HepG2 (cell line): ENCODE measurements around the gene TROAP. TPM values are rescaled to one million over a fixed set of nuclear protein-coding genes. Genes with fewer than 3 reads are reported as not detected.

Experiments used
- ARHGAP35 ChIP-seq: sonication (generic); formaldehyde crosslinking; IDR thresholded peaks from 2 replicates; pipeline ENCODE4 v1.9.0; 2022; ENCODE audit warnings: mild to moderate bottlenecking, inconsistent platforms, moderate library complexity, missing genetic modification reagents, borderline replicate concordance
- ETV5 ChIP-seq: IDR thresholded peaks from 2 replicates; pipeline ENCODE4 v1.6.1; 2018; ENCODE audit warnings: missing biosample characterization, missing genetic modification reagents, inconsistent platforms, borderline replicate concordance
- FOXA3 ChIP-seq: IDR thresholded peaks from 2 replicates; pipeline ENCODE4 v1.6.1; 2016; ENCODE audit warnings: missing genetic modification reagents, missing compliant biosample characterization
- GATAD1 ChIP-seq: IDR thresholded peaks from 2 replicates; pipeline ENCODE4 v1.6.1; 2016; ENCODE audit warnings: missing genetic modification reagents, missing compliant biosample characterization
- JARID2 ChIP-seq: sonication (generic); formaldehyde crosslinking; IDR thresholded peaks from 2 replicates; pipeline ENCODE4 v1.8.1; 2023; ENCODE audit warnings: missing genetic modification reagents, inconsistent platforms; ENCODE audit not compliant: insufficient replicate concordance
- KAT8 ChIP-seq: IDR thresholded peaks from 2 replicates; pipeline ENCODE4 v1.6.1; 2016; ENCODE audit warnings: missing genetic modification reagents, missing compliant biosample characterization
- NPAS2 ChIP-seq: sonication (generic); formaldehyde crosslinking; IDR thresholded peaks from 2 replicates; pipeline ENCODE4 v1.8.0; 2022; ENCODE audit warnings: mild to moderate bottlenecking, missing genetic modification reagents, borderline replicate concordance
- NR1H2 ChIP-seq: sonication (generic); formaldehyde crosslinking; IDR thresholded peaks from 2 replicates; pipeline ENCODE4 v1.8.1; 2022; ENCODE audit warnings: low read depth, missing genetic modification reagents, borderline replicate concordance
- POLR2AphosphoS2 ChIP-seq: IDR thresholded peaks from 2 replicates; pipeline ENCODE4 v1.6.1; 2011; ENCODE audit warnings: low read depth, low read length, improper control_type of control experiment
- SRSF4 ChIP-seq: fragments of 200-400 bp; formaldehyde crosslinking; IDR thresholded peaks from one replicate; pipeline ENCODE4 v1.6.1; 2018; ENCODE audit warnings: mild to moderate bottlenecking, low read depth, low read length, moderate library complexity; ENCODE audit not compliant: poor library complexity, severe bottlenecking
- STAT5B ChIP-seq: sonication (generic); formaldehyde crosslinking; IDR thresholded peaks from 2 replicates; pipeline ENCODE4 v1.4.0; 2020; ENCODE audit warnings: missing genetic modification reagents
- ZFP36 ChIP-seq: fragments of 150-350 bp; IDR thresholded peaks from 2 replicates; pipeline ENCODE4 v1.6.1; 2018; ENCODE audit warnings: borderline replicate concordance, low read length, low read depth; ENCODE audit not compliant: partially characterized antibody
- ZNF451 ChIP-seq: sonication (generic); formaldehyde crosslinking; IDR thresholded peaks from 2 replicates; pipeline ENCODE4 v1.5.0; 2020; ENCODE audit warnings: mild to moderate bottlenecking, missing genetic modification reagents
- ZNF589 ChIP-seq: sonication (generic); formaldehyde crosslinking; conservative IDR thresholded peaks from 2 replicates; pipeline ENCODE4 v1.8.0; 2022; ENCODE audit warnings: mild to moderate bottlenecking, moderate library complexity, missing genetic modification reagents
- ZSCAN22 ChIP-seq: sonication (generic); formaldehyde crosslinking; IDR thresholded peaks from 2 replicates; pipeline ENCODE4 v1.4.0; 2020; ENCODE audit warnings: mild to moderate bottlenecking, missing genetic modification reagents
- polyA plus RNA-seq, 8 experiments: library from polyadenylated mRNA; depleted of rRNA in 3 of 8; stranded (reverse) in 7 of 8; unstranded in 1 of 8; fragments of >200 nt; fragmentation: Illumina TruSeq in 4 of 8; extraction: Trizol in 4 of 8; gene quantifications; 2 replicates each; pipeline versions ENCODE4 v1.2.1 to v1.2.3, GENCODE V29; 2011 to 2016; ENCODE audit warnings: low read depth in 4 of 8, missing spikeins in 1 of 8, mixed read lengths in 1 of 8; ENCODE audit not compliant: insufficient read depth in 1 of 8
- total RNA-seq, 5 experiments: library from RNA; depleted of rRNA; stranded (reverse); fragments of >200 nt; fragmentation: Illumina TruSeq; extraction: Trizol; gene quantifications; 2 replicates each; pipeline ENCODE4 v1.2.3, GENCODE V29; 2016; ENCODE audit warnings: low read depth in 1 of 5
- TF ChIP-seq, protein P1 (sequence below): sonication (generic); formaldehyde crosslinking; IDR thresholded peaks from 2 replicates; pipeline ENCODE4 v1.5.0; 2020; ENCODE audit warnings: mild to moderate bottlenecking, missing genetic modification reagents
- TF ChIP-seq, protein P2 (sequence below): sonication (generic); formaldehyde crosslinking; IDR thresholded peaks from 2 replicates; pipeline ENCODE4 v1.5.0; 2020; ENCODE audit warnings: mild to moderate bottlenecking, low read depth, missing genetic modification reagents, borderline replicate concordance
- TF ChIP-seq, protein P3 (sequence below): sonication (generic); formaldehyde crosslinking; IDR thresholded peaks from 2 replicates; pipeline ENCODE4 v1.4.0; 2020; ENCODE audit warnings: missing genetic modification reagents

Gene TROAP
- total and polyA plus RNA-seq, 2 of the 13 experiments (the other 11 are each of a cell fraction or from before 2014, with no cell fraction given), result 22.5 to 30.9 TPM

DNA sequence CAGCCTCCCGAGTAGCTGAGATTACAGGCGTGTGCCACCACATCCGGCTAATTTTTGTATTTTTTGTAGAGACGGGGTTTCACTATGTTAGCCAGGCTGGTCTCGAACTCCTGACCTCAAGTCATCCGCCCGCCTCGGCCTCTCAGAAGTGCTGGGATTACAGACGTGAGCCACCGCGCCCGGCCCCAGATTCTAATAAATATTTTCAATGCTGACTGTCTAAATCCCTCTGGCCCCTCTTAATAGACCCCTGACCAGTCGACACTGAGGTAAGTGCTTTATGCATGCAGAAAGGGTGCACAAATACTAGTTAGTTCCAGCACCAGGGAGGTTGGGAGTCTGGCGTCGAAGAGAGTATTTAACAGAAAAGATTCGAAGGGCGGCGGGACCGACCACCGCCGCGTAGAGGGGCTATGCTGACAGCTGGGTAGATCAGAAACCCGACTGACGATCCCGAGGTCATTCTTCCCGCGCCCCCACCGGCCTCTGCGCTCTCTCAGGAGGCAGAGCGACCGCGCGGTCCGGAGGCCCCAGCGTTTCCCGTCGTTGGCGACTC, 43.1 kb downstream of the TROAP start (continued):
- TF ChIP-seq ZNF589 (CRISPR knock-in tag) (no peak), POLR2AphosphoS2 (no peak), ZSCAN22 (no peak), ARHGAP35 (CRISPR knock-in tag) (no peak), NPAS2 (CRISPR knock-in tag) (no peak), SRSF4 (no peak), KAT8 (CRISPR knock-in tag) (no peak), FOXA3 (CRISPR knock-in tag) (no peak), NR1H2 (CRISPR knock-in tag) (no peak), JARID2 (CRISPR knock-in tag) (no peak), ZFP36 (no peak), GATAD1 (CRISPR knock-in tag) (no peak), ZNF451 (no peak), STAT5B (CRISPR knock-in tag) (no peak), ETV5 (CRISPR knock-in tag) (no peak)
- TF ChIP-seq, protein P1, sequence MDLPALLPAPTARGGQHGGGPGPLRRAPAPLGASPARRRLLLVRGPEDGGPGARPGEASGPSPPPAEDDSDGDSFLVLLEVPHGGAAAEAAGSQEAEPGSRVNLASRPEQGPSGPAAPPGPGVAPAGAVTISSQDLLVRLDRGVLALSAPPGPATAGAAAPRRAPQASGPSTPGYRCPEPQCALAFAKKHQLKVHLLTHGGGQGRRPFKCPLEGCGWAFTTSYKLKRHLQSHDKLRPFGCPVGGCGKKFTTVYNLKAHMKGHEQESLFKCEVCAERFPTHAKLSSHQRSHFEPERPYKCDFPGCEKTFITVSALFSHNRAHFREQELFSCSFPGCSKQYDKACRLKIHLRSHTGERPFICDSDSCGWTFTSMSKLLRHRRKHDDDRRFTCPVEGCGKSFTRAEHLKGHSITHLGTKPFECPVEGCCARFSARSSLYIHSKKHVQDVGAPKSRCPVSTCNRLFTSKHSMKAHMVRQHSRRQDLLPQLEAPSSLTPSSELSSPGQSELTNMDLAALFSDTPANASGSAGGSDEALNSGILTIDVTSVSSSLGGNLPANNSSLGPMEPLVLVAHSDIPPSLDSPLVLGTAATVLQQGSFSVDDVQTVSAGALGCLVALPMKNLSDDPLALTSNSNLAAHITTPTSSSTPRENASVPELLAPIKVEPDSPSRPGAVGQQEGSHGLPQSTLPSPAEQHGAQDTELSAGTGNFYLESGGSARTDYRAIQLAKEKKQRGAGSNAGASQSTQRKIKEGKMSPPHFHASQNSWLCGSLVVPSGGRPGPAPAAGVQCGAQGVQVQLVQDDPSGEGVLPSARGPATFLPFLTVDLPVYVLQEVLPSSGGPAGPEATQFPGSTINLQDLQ (CRISPR knock-in tag), result 0 out of 2 replicates have a peak, but pooled peaks have one; percentile 28
- TF ChIP-seq, protein P2, sequence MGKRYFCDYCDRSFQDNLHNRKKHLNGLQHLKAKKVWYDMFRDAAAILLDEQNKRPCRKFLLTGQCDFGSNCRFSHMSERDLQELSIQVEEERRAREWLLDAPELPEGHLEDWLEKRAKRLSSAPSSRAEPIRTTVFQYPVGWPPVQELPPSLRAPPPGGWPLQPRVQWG, result no peak
- TF ChIP-seq, protein P3, sequence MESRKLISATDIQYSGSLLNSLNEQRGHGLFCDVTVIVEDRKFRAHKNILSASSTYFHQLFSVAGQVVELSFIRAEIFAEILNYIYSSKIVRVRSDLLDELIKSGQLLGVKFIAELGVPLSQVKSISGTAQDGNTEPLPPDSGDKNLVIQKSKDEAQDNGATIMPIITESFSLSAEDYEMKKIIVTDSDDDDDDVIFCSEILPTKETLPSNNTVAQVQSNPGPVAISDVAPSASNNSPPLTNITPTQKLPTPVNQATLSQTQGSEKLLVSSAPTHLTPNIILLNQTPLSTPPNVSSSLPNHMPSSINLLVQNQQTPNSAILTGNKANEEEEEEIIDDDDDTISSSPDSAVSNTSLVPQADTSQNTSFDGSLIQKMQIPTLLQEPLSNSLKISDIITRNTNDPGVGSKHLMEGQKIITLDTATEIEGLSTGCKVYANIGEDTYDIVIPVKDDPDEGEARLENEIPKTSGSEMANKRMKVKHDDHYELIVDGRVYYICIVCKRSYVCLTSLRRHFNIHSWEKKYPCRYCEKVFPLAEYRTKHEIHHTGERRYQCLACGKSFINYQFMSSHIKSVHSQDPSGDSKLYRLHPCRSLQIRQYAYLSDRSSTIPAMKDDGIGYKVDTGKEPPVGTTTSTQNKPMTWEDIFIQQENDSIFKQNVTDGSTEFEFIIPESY, result no peak
